VCaP (cell line): ENCODE results near the gene PARVB.

Experiments used
- H3K27ac ChIP-seq: fragments of 450-650 bp; 2 replicates; pipeline ENCODE4 v1.5.1; 2017
- CTCF ChIP-seq: fragments of 450-650 bp; conservative IDR thresholded peaks from 2 replicates; pipeline ENCODE4 v1.5.1; 2017; ENCODE audit warnings: mild to moderate bottlenecking, moderate library complexity

The PARVB gene

DNA sequence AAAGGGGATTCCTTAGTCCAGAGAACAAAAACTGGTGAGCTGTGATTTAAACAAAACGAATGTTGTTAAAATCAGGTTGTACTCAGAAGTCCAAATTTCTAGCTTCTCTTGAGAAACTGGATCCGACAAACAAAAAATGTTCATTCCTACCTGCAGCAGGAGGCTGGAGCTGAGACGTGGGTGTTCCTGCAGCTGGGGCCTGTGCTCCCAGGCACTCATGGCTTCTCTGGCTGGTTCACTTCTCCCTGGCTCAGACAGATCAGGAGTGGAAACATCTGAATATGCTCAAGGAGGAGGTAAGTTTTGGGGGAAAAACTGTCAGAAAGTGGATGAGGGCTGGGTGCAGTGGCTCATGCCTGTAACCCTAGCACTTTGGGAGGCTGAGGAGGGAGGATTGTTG is 24.7 kb upstream of the PARVB start:
- TF ChIP-seq CTCF = no peak
- H3K27ac ChIP-seq = no peak overlapping the region

- no peak for TF ChIP-seq CTCF
These were observed 24.0 kb upstream of the PARVB start for GRCh38 chr22:44000123-44000522.

DNA sequence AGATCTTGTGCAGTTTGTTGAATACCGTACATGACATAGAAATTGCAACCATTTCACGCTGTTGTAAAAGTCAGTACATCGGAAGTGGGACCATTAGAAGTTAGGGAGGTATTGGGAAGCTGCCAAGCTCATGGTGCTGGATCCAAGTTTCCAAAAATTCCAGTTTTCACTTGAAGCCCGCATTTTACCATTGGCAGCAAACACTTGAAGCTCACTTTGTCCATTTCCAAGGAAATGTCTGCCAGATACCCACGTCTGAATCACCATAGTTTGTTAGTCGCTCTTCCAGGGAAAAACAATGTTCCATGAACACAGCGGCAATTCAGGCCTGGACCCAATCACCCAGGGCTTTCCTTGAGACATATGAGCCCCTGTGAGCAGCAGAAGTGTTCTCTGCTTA is 22.6 kb upstream of the PARVB start:
- TF ChIP-seq CTCF = no peak
- no peak overlapping the region for H3K27ac ChIP-seq

More at GRCh38 chr22:44000123-44000522, 24.0 kb upstream of the PARVB start:
- no peak overlapping the region for H3K27ac ChIP-seq

DNA sequence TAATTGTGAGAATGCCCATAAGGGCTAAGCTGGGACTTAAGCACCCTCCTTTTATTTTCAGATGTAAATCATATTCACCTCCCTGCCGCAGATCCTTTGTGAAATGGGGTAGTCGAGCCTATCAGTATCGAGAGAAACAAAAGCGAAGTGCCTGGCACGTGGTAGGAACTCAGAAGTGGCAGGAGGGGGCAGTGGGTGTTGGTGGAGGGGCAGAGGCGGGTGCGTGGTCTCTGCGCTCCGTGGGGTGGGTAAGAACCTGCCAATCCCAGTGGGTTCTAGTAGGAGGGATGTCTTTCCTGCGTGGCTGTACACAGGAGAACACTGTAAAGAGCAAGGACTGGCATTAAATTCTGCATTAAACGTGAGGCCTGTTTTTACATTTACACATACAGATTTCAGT is 21.8 kb upstream of the PARVB start:
- TF ChIP-seq CTCF = no peak

DNA sequence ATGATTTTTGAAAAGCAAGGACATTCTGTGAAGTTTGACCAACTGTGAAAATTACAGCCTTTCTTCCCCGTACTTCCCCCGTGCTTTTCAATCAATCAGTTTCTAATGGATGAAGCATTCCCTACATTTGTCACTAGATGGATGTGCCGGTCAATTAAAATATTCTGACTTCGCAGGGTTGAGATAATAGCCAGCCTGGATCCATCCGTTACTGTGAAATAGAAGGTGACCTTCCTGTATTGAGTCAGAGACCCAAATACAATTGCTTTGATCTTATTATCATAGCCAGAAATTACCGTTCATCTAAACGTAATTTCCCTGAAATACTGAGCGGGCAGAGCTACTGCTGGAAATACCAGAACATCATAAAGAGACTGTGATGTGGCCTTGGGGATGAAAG is 21.1 kb upstream of the PARVB start:
- no peak overlapping the region for H3K27ac ChIP-seq
- no peak for TF ChIP-seq CTCF

More for the DNA sequence above, 21.8 kb upstream of the PARVB start:
- no peak overlapping the region for H3K27ac ChIP-seq

DNA sequence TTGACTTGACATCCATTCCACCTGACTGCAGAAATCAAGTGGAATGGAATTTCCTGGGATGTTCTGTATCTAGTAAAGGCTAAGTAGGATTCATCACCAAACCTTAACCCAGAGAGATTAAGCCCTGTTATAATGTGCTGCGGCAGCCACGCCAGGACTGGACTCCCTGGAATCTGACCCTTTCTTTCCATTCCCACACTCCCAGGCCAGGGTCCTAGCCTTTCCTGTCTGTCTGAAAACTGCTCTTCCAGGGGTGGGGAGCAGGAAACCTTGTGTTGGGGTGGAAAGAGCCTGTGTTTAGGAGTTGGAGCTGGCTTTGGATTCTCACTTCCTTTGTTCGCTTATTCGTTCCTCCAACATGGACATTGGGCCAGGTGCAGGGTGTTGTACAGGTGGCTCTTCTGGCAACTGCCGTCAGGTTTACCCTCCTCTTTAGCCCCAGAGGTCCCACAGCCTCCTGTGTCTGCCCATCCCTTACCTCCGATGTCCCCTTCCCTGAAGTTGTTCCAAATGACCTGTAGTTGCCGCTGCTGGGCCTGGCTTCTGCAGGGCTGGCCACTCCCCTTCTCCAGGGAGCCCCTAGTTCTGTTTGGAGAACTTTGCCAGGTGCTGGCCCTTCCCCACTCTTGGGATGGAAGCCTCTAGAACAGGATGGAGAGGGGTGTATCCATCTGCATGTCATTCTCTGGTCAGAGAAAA is 20.5 kb upstream of the PARVB start:
- H3K27ac ChIP-seq = no peak overlapping the region

GRCh38 chr22:44004104-44004460 is 20.0 kb upstream of the PARVB start:
- TF ChIP-seq CTCF = peak; percentile 10; the same call in 1 of the 2 replicates
- H3K27ac ChIP-seq = no peak overlapping the region

More for the DNA sequence above, 20.5 kb upstream of the PARVB start:
- TF ChIP-seq CTCF = peak; percentile 36
